GM06990 (cell line): ENCODE results near the gene CLEC9A.

Experiments
- DNase-seq: peaks from one replicate; pipeline ENCODE4 v3.0.0-alpha.2; 2011; ENCODE audit not compliant: insufficient read length; ENCODE audit errors: extremely low read depth
- H3K27me3 ChIP-seq: replicated peaks from 2 replicates; pipeline ENCODE4 v1.6.0; 2011; ENCODE audit warnings: low read length; ENCODE audit not compliant: control insufficient read depth, insufficient read depth
- H3K36me3 ChIP-seq: 2 replicates; pipeline ENCODE4 v1.5.1; 2011; ENCODE audit warnings: low read length; ENCODE audit not compliant: control insufficient read depth, insufficient read depth
- H3K4me3 ChIP-seq: replicated peaks from 2 replicates; pipeline ENCODE4 v1.5.1; 2011; ENCODE audit warnings: low read depth, mild to moderate bottlenecking, control low read depth, low read length
- TF ChIP-seq, protein P1 (sequence below): IDR thresholded peaks from 2 replicates; pipeline ENCODE4 v1.5.1; 2011; ENCODE audit warnings: low read length, control low read depth, mild to moderate bottlenecking, inconsistent platforms; ENCODE audit not compliant: insufficient read depth, poor library complexity, severe bottlenecking

Gene CLEC9A

DNA sequence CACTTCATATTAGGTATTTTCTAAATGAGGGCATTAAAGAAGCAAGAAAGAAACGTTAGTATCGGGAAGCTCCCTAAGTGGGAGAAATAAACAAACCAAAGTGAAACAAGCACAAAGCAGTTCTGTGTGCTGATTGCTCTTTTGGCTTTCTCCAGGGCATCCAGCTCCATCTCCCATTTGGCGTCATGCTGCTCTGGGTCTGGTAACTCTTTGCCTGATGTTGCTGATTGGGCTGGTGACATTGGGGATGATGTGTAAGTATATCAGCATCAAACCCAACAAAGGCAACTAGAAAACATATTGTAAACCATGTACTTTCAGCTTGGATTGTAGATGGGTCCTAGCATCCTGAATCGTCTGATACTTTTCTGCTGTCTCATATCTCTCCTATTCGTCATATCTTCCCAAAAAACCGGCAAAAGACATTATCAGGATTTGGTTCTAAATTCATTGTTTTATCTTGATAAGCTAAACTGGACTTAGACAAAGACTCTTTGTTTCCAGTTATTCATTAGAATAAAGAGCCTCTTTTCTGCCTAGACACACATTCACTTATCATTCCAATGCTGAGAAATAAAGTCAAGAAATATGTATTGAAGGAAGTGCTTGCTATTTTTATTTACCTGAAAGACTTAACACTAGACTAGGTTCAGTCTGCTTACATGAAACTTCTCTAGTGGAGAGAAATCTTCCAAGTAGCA lies 17.7 kb upstream of the CLEC9A start:
- Histone ChIP-seq H3K36me3 (no peaks in the 10 kb centered on the region), H3K4me3 (no peak overlapping the region), H3K27me3 (peaks cover 1% of the 10 kb centered on the region)
- TF ChIP-seq, protein P1, sequence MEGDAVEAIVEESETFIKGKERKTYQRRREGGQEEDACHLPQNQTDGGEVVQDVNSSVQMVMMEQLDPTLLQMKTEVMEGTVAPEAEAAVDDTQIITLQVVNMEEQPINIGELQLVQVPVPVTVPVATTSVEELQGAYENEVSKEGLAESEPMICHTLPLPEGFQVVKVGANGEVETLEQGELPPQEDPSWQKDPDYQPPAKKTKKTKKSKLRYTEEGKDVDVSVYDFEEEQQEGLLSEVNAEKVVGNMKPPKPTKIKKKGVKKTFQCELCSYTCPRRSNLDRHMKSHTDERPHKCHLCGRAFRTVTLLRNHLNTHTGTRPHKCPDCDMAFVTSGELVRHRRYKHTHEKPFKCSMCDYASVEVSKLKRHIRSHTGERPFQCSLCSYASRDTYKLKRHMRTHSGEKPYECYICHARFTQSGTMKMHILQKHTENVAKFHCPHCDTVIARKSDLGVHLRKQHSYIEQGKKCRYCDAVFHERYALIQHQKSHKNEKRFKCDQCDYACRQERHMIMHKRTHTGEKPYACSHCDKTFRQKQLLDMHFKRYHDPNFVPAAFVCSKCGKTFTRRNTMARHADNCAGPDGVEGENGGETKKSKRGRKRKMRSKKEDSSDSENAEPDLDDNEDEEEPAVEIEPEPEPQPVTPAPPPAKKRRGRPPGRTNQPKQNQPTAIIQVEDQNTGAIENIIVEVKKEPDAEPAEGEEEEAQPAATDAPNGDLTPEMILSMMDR: no peak
- DNase-seq: no peak

- peaks cover 1% of the 10 kb centered on the region for H3K27me3 ChIP-seq
- no peak for DNase-seq
- TF ChIP-seq, protein P1: no peak
These were observed 15.0 kb upstream of the CLEC9A start for GRCh38 chr12:10015450-10015849.

GRCh38 chr12:10016881-10017280 lies 13.6 kb upstream of the CLEC9A start:
- Histone ChIP-seq H3K36me3 (no peaks in the 10 kb centered on the region), H3K4me3 (no peak overlapping the region), H3K27me3 (peaks cover 1% of the 10 kb centered on the region)
- no peak for DNase-seq
- TF ChIP-seq, protein P1: no peak

More at GRCh38 chr12:10015450-10015849, 15.0 kb upstream of the CLEC9A start:
- H3K36me3 ChIP-seq: no peaks in the 10 kb centered on the region
- no peak overlapping the region for H3K4me3 ChIP-seq

GRCh38 chr12:10018386-10018785 lies 12.1 kb upstream of the CLEC9A start:
- H3K27me3 ChIP-seq: no peaks in the 10 kb centered on the region; the same call in 1 of the 2 replicates
- H3K36me3 ChIP-seq: no peaks in the 10 kb centered on the region
- no peak overlapping the region for H3K4me3 ChIP-seq
- TF ChIP-seq, protein P1: no peak
- no peak for DNase-seq

DNA sequence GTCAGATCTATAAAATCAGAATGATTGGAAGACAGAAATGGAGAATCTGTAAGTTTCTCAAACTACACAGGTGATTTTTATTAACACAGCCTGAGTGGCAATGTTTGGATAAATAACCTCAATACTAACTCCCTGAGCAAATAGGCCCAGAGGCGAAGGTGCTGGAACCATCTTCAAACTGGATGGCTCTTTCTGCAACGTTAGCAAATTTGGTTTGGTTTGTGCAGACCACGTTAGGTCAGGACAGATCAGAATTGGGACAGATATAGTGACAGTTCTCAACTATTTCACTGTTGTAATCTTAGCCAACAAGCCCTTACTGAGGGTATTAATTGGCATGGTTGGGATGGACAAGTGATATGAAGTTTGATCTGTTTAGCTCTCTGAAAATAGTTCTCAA lies 9.1 kb upstream of the CLEC9A start:
- TF ChIP-seq, protein P1: no peak
- DNase-seq: no peak
- no peaks in the 10 kb centered on the region for H3K36me3 ChIP-seq
- no peaks in the 10 kb centered on the region for H3K27me3 ChIP-seq
- H3K4me3 ChIP-seq: no peak overlapping the region
